ENCODE data around the gene PPFIA4. TPM values are rescaled to one million over a fixed set of nuclear protein-coding genes. Genes with fewer than 3 reads are reported as not detected.

The PPFIA4 gene
- total and polyA plus RNA-seq, 2 donors (not counting 3 experiments of a cell fraction or from before 2014, with no cell fraction given) = 0.17 to 0.22 TPM

DNA sequence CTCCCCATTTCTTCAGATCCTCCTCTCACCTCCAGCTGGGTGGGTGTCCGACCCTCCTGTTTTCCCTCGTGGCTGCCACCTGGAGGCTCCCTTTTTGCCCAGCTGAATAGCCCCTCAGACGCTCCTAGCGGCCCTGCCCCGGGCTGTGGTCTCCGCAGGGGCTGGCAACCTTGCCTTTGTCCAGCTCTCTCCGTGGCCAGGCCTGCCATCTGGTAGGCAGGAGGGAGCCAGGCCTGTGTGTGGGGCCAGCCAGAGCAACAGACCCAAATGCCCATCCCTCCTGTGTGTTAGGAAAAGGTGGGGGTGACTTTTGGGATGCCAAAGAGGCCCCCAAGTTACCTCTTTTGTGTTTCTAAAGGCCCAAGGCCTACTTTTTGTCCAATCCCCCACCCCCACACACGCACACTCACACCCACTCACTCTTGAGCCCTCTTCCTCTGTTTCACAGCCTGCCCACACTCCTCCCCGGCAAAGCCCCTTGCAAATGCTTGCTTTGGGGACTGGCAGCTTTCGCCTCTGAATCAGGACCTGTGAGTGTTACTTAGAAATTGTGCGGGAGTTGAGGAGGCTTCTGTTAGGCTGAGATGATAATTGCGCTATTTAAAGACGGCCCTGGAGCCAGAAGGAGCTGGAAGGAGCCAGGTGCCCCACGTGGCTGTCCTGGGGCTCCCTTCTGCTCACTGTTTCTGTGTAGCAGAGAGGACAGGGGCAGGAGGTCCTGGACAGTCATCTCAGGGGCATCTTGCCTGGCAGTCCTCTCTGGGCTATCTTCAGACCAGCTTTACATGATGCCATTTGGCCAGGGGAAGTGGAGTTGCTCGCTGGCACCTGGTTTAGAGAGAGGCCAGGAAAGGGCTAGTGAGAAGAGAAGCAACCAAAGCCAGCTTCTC, 9.1 kb downstream of the PPFIA4 start:
- BruUV-seq (replicated peaks) = no TSS peak
- Histone ChIP-seq H3K4me2 (ENCODE audit: insufficient read depth, low read length) (no peak overlapping the region), H4K20me1 (replicated peaks; ENCODE audit: control insufficient read depth, extremely low read depth, insufficient read depth, low read length) (no peaks in the 10 kb centered on the region), H3K9ac (replicated peaks; ENCODE audit: extremely low read depth, insufficient read depth, low read length) (no peak overlapping the region), H3K27me3 (ENCODE audit: control insufficient read depth in 2 of 2, insufficient read depth in 2 of 2, low read length in 2 of 2) (peaks cover 3 to 21% of the 10 kb centered on the region in 2 experiments), H3K9me1 (replicated peaks; ENCODE audit: control insufficient read depth, extremely low read depth, insufficient read depth, low read length) (no peaks in the 10 kb centered on the region), H3K36me3 (ENCODE audit: control insufficient read depth in 2 of 2, extremely low read depth in 1 of 2, insufficient read depth in 2 of 2, low read length in 2 of 2) (no peaks in the 10 kb centered on the region), H3K79me2 (ENCODE audit: control insufficient read depth, insufficient read depth, low read length) (no peaks in the 10 kb centered on the region), H3K27ac (ENCODE audit: insufficient read depth, low read depth, low read length) (no peak overlapping the region), H3K4me3 (replicated peaks in 1 of 3; ENCODE audit: insufficient read depth in 1 of 3, low read depth in 1 of 3, low read length in 3 of 3) (no peak overlapping the region), H3K9me3 (replicated peaks; ENCODE audit: control insufficient read depth, insufficient read depth, low read length) (no peaks in the 10 kb centered on the region), H3K4me1 (ENCODE audit: control insufficient read depth, extremely low read depth, insufficient read depth, low read length) (no peaks in the 10 kb centered on the region), H2AFZ (ENCODE audit: low read depth, low read length) (no peak overlapping the region)
- ChIA-PET POLR2A (no interaction called here), CTCF (interaction anchor here (0.8 to 4.5 kb wide), 8 partner anchors 9 to 237 kb away, joined by 3 to 42 read pairs (median 5); partner anchors contain the start of gene PPFIA4)
- dilution Hi-C loops (cut with MboI; ENCODE audit: extremely low pct_ligation_motif_present, low sequenced_read_pairs) (no loop called here), intact Hi-C loops (cut with micrococcal nuclease) (loop anchor here (5.0 to 10.0 kb wide), 2 partner anchors 82 to 289 kb away; no protein-coding TSS in a partner anchor)
- no peak for TF ChIP-seq POLR2A (IDR thresholded peaks at IDR 0.05; ENCODE audit: low read depth, low read length)
- TF ChIP-seq FOS (IDR thresholded peaks at IDR 0.05; ENCODE audit: borderline replicate concordance, insufficient read depth, low read length) = no peak
- TF ChIP-seq JUN (IDR thresholded peaks at IDR 0.05; ENCODE audit: borderline replicate concordance, insufficient read depth, insufficient read length, low read depth) = no peak
- TF ChIP-seq CTCF (IDR thresholded peaks at IDR 0.05; ENCODE audit: extremely low read depth in 1 of 2, insufficient read depth in 1 of 2, low read depth in 1 of 2, low read length in 2 of 2) = no peak
- no peak for TF ChIP-seq POLR2AphosphoS5 (IDR thresholded peaks at IDR 0.05; ENCODE audit: insufficient read depth, low read depth, low read length)
- TF ChIP-seq MYC (IDR thresholded peaks at IDR 0.05; ENCODE audit: low read depth, low read length) = no peak
- TF ChIP-seq EZH2 (IDR thresholded peaks at IDR 0.05; ENCODE audit: borderline replicate concordance, low read depth, low read length, severe bottlenecking) = no peak
- no peak for TF ChIP-seq GATA2 (IDR thresholded peaks at IDR 0.05; ENCODE audit: insufficient read depth, insufficient read length, low read depth, low read length)
- TF ChIP-seq MAX (IDR thresholded peaks at IDR 0.05; ENCODE audit: insufficient read depth, insufficient read length) = no peak
- DNase-seq (ENCODE audit: low read depth, low spot score) = no peak
- no peak for FAIRE-seq

All from endothelial cell of umbilical vein (primary cell).